ENCODE data around the gene GPR78.

Gene GPR78

GRCh38 chr4:8589823-8590545 lies 9.8 kb downstream of the GPR78 start:
- H3K4me3 ChIP-seq (ENCODE audit: low read depth, low read length) = no peak overlapping the region
- no peak for DNase-seq (ENCODE audit: low read depth)
- TF ChIP-seq CTCF (IDR thresholded peaks at IDR 0.05; ENCODE audit: insufficient read depth, low read depth, low read length, missing control alignments) = no peak

- TF ChIP-seq CTCF (IDR thresholded peaks at IDR 0.05; ENCODE audit: insufficient read depth, low read depth, low read length, missing control alignments) = no peak
- no peak for DNase-seq (ENCODE audit: low read depth)
- H3K4me3 ChIP-seq (ENCODE audit: low read depth, low read length) = no peak overlapping the region
These were observed 10.3 kb downstream of the GPR78 start for GRCh38 chr4:8590546-8590880.

GRCh38 chr4:8591114-8591513 lies 10.9 kb downstream of the GPR78 start:
- no peak for DNase-seq (ENCODE audit: low read depth)
- no peak for TF ChIP-seq CTCF (IDR thresholded peaks at IDR 0.05; ENCODE audit: insufficient read depth, low read depth, low read length, missing control alignments)
- no peak overlapping the region for H3K4me3 ChIP-seq (ENCODE audit: low read depth, low read length)

- no peak overlapping the region for H3K4me3 ChIP-seq (ENCODE audit: low read depth, low read length)
- DNase-seq (ENCODE audit: low read depth) = no peak
- no peak for TF ChIP-seq CTCF (IDR thresholded peaks at IDR 0.05; ENCODE audit: insufficient read depth, low read depth, low read length, missing control alignments)
These were observed 11.6 kb downstream of the GPR78 start for GRCh38 chr4:8591626-8592365.

- no peak for TF ChIP-seq CTCF (IDR thresholded peaks at IDR 0.05; ENCODE audit: insufficient read depth, low read depth, low read length, missing control alignments)
- DNase-seq (ENCODE audit: low read depth) = no peak
- no peak within 1 kb of the TSS for H3K4me3 ChIP-seq (ENCODE audit: low read depth, low read length)
These were observed 12.4 kb downstream of the GPR78 start, which contains the start of gene CPZ for GRCh38 chr4:8592366-8593263. Gene CPZ, plus strand, starts transcription at chr4:8592765. Its CDS starts 69 bp downstream, at chr4:8592834.

- no peak for TF ChIP-seq CTCF (IDR thresholded peaks at IDR 0.05; ENCODE audit: insufficient read depth, low read depth, low read length, missing control alignments)
- no peak for DNase-seq (ENCODE audit: low read depth)
- no peak overlapping the region for H3K4me3 ChIP-seq (ENCODE audit: low read depth, low read length)
These were observed 13.3 kb downstream of the GPR78 start for GRCh38 chr4:8593264-8594096.
